HTR-8/SVneo (cell line): Measurements from ENCODE around the gene HOMER3.
"Not testable (repeated sequence)": the region's sequence is repeated elsewhere in the genome, so short reads cannot be mapped to it uniquely, and the experiment has no call there.

ENCODE experiments used
- DNase-seq: peaks from one replicate; pipeline ENCODE4 v3.0.0; 2011; ENCODE audit warnings: low spot score, mixed read lengths; ENCODE audit not compliant: insufficient read length
- FAIRE-seq: peaks from 2 replicates; lab custom pipeline; 2011; peaks lifted over from hg19 to GRCh38; lab: Jason Lieb, UNC

HOMER3 gene

DNA sequence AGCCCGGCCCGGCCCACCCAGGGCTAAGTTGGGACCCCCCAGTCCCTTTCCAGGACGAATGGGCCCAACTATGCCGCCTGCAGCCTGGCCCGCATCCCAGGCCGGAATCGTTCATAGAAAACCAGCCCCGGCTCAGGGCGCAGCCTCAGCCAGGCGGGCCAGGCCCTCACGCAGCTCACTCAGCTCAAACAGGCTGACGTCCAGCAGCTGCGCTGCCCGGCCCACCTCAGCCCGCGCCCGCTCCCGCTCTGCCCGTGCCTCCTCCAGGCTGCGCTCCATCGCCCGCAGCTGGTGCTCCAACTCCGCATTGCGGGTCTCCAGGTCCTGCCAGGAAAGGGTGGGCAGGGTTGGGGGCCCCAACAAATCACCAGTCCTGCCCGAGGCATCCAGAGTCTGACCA lies 11.7 kb downstream of the HOMER3 start:
- no peak for DNase-seq
- no peak for FAIRE-seq

DNA sequence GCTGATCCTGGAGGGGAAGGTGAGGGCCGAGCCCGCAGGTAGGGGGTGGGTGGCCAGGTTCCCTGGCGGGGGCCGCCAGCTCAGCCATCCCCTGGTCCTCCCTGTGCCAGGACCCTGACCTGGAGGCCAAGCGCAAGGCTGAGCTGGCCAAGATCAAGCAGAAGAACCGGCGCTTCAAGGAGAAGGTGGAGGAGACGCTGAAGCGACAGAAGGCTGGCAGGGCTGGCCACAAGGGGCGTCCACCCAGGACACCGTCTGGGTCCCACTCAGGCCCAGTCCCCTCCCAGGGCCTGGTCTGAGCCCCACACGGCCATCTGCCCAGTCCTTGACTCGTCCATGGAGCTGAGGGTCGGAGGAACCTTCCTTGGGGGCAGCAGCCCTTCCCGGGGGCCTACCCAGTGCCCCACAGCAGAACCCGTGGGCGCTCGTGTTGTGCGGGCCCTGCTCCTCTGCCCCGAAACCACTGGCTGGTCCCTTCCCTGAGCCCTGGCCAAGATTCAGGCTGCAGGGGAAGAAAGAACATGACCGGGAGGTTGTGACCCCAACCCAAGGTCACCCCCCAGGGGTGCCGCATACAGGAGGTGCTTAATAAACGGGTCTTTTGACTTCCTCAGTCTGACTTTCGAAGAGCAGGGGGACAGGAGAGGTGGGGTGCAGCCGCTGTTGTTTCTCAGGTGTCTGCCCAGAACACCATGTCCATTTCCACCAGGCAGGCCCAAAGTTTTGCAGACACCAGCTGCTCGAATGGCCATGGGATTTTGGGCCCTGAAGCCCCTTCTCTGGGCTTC lies 12.8 kb downstream of the HOMER3 start:
- DNase-seq = no peak
- FAIRE-seq = no peak

DNA sequence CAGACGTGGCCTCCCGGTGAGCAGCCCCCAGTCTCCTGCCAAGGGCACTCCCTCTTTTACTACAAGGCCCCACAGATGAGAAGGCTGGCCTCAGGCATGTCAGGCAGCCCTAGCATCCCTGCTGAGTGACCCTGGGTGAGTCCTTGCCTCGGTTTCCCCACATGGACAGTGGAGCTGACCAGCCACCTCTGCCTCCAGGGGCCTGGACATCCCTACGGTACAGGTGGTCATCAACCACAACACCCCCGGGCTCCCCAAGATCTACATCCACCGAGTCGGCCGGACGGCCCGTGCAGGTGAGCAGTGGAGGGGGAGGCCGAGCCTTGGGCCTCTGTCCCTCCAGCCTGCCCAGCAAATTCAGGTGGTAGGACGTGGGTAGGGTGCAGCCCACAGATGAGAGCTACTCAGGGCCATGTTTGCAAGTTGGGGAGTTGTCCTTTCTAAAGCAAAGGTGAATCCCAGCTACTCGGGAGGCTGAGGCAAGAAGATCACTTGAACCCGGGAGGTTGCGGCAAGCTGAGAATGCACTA lies 16.3 kb downstream of the HOMER3 start:
- no peak for DNase-seq
- FAIRE-seq = no peak

DNA sequence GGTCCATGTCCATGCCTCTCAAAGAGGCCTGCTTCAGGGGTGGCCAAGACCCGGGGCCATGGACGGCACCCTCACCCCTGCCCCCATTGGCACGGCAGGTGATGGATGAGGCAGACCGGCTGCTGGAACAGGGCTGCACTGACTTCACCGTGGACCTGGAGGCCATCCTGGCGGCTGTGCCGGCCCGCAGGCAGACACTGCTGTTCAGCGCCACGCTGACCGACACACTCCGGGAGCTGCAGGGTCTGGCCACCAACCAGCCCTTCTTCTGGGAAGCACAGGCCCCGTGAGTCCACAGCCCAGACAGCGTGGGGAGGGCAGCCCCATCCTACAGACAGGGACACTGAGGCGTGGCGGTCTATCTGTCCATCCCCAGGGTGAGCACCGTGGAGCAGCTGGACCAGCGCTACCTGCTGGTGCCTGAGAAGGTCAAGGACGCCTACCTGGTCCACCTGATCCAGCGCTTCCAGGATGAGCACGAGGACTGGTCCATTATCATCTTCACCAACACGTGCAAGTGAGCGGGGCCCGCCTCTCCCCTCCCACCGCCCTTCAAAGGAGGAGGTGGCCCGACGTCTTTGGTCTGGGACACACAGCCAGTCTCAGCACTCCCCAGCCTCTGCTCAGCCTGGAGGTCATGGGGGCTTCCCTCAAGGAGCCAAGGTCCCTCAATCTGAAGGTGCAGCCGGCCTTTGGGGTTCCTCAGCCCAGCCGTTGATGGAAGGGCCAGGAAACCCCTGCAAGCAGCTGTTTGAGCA lies 18.6 kb downstream of the HOMER3 start:
- FAIRE-seq (no peak), DNase-seq (no peak)

DNA sequence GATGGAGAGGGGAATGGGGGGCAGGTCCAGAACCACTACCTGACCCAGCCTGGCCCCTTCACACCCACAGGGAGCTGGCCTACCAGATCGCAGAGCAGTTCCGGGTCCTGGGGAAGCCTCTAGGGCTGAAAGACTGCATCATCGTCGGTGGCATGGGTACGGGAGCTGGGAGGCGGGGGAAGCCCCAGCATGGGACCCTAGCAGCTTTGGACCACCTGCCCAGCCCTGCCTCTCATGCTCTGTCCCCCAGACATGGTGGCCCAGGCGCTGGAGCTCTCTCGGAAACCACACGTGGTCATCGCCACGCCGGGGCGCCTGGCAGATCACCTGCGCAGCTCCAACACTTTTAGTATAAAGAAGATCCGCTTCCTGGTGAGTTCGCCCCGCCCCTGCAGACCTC lies 19.4 kb downstream of the HOMER3 start:
- FAIRE-seq (no peak), DNase-seq (no peak)

DNA sequence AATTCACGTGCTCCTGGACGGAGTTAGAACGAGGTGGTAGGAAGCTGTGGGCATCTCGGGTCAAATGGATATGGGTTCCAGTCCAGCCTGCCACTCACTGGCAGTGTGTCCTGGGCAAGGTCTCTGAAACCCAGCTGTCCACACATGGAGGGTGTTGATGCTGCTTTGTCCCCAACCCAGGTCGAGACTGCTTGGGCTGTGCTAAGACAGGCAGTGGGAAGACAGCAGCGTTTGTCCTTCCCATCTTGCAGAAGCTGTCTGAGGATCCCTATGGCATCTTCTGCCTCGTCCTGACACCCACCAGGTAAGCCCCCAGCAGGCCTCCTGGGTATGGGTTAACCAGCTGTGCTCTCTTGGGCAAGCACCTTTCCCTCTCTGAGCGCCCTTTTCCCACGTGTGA lies 20.6 kb downstream of the HOMER3 start:
- DNase-seq = no peak
- no peak for FAIRE-seq

DNA sequence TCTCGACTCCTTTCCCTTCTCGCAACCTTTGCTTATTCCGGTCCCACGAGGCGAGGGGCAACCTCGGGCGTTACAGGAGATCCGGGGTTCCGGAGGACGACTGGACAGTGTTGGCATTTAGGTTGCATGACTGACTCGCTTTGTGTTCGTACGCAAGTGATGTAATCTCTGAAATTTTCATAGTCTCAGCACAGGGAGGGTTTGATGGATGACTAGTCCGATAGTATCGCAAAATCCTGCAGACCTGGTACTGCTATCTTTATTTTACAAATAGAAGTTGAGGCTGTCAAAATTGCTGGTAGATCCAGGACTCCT lies 21.2 kb downstream of the HOMER3 start:
- DNase-seq (no peak), FAIRE-seq (no peak)

DNA sequence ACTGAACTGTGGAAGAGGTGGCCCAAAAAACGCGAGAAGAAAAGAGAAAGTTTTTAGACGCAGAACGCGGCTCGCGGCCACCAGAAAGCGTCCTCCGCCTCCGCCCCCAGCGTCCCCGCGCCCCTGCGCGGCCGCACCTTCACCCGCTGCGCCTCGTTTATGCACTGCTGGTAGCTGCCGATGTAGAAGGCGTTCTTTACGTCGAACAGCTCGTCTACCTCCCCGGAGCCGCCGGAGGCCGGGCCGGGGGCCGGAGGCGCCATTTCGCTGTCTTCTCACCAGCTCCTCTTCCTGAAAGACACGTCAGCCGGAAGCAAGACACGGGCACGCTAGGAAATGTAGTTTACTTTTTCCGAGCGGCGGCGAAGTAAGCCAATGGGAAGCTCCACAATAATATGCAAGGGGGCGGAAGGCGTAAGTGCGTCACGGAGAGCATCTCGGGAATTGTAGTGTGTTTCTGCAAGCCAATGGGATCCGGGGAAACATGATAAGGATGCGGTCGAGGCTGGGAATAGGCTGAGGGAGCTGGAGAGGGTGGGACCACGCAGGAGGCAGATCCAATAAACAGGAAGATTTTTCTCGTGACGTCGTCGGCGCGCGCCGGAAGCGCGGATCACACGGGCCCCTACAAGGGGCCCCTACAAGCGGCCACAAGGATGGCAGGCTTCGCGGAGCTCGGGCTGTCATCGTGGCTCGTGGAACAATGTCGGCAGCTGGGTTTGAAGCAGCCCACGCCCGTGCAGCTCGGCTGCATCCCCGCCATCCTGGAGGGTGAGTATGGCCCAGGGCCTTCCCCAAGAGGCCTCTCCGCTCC lies 21.7 kb downstream of the HOMER3 start, which contains the start of the genes COPE and DDX49:
Gene COPE (minus strand): TSS at position 302 of the 814 bp plus-strand sequence. CDS start 39 bp downstream, at position 263.
Gene DDX49 (plus strand): TSS at position 630 of the 814 bp plus-strand sequence. CDS start 27 bp downstream, at position 657.
- DNase-seq = peak; percentile 100
- peak; percentile 96 for FAIRE-seq

DNA sequence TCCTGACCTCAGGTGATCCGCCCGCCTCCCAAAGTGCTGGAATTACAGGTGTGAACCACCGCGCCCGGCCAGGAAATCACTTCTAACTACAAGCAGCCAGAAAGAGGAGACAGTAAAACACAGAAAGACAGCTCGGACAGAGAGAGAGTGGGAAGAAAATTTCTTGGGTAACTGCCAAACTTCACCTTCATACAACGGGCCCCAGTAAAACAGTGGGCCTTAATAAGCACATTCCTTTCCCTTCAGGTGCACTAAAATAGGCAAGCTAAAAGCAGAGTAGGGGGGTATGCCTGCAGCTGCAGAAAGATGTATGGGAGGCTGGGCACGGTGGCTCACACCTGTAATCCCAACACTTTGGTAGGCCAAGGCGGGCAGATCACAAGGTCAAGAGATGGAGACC lies 23.4 kb downstream of the HOMER3 start:
- DNase-seq, FAIRE-seq: not testable (repeated sequence)

DNA sequence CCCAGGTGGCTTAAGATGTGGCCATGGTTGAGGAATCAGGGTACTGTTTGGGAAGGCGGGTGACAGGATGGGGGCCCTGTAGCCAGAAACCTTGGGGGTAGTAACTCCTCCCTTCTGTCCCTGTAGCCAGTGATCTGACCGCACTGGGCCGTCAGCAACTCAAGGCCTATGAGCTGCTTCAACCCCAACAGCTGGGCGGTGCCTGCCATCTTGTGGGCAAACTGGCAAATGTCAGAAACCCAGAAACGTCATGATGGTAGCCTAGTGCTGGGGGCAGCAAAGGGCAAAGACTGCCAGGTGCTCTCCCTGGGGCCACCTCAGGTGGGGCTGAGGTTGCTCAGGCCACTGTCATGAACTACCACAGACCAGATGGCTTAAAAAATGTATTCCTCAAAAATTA lies 25.4 kb downstream of the HOMER3 start:
- FAIRE-seq (no peak), DNase-seq (peak; percentile 65)

DNA sequence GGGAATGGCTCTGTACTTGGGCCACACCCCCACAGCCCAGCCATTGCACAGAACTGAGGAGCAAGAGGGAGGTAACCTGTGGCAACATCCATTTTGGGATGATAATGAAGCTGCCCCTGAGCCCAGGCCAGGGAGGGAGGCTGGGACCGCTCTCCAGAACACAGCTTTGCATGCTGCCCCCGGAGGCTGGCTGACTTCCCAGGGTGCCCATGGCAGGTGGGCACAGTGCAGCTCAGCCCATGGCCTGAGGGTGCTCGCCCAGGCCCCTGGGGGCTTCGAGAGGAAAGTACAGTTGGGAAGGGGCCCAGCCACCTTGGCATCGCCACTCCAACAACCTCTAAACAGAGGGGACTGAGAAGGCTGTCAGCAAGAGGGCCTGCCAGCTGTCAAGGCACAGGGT lies 27.6 kb downstream of the HOMER3 start:
- no peak for FAIRE-seq
- no peak for DNase-seq

DNA sequence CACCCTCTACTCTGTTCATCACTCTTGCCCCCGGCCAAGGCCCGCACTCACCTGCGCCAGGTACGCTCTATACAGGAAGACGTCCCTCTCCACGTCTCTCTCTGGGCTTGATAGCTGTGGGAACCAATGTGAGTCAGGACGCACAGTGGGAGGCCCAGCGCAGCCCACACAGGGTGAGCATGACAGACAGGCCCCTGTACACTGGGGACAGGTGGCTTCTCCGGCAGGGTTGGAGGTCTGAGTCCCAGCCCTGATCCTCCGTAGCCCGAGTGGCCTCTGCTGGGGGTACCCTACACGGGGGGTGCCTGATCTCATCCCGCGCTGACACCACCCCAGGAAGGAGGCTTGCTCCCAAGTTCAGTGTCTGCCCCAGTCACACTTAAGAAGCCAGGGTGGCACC lies 28.1 kb downstream of the HOMER3 start:
- no peak for FAIRE-seq
- DNase-seq = no peak

DNA sequence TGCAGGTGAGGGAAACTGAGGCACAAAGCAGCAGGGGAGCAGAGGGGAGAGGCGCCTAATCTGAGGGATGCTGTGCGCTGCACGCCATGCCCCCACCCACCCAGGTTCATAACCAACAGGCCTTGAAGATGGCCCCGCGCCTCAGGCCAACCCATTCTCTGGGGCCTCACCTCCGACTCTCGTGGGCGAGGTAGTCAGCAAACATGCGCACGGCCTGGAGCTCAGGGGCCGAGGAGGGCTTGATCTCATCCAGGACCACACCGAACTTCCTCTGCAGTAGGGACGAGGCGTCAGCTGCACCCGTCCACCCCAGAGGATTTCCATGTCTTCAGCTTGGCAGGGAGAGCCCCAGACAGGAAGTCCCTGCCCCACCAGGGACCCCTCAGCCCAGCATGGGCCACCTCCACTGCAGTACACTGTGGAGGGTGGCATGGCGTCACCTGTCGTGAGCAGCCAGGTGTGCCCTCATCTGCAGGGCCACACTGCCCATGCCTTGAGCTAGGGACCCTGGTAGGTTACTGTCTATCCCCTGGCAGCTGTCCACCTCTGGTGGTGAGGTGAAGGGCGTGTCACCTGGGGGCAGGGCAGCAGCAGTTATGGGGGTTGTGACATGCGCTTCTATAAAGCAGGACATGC lies 30.1 kb downstream of the HOMER3 start:
- no peak for DNase-seq
- no peak for FAIRE-seq

DNA sequence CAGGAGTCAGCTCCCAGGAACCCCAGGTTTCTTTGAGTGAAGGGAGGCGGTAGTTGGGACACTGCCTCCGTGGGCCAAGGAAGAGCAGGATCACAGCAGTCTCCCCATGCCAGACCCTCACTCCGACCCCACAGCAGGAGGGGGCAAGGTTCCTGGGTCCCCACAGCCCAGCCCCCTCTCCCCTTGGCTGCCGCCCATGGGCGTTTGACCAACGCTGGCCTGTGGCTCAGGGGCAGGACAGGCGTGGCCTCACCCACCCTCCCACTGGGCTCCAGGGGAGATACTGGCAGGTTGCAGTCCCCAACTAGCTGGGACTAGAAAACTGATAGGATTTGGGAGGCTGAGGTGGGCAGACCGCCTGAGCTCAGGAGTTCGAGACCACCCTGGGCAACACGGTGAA lies 31.0 kb downstream of the HOMER3 start:
- DNase-seq = no peak
- no peak for FAIRE-seq

DNA sequence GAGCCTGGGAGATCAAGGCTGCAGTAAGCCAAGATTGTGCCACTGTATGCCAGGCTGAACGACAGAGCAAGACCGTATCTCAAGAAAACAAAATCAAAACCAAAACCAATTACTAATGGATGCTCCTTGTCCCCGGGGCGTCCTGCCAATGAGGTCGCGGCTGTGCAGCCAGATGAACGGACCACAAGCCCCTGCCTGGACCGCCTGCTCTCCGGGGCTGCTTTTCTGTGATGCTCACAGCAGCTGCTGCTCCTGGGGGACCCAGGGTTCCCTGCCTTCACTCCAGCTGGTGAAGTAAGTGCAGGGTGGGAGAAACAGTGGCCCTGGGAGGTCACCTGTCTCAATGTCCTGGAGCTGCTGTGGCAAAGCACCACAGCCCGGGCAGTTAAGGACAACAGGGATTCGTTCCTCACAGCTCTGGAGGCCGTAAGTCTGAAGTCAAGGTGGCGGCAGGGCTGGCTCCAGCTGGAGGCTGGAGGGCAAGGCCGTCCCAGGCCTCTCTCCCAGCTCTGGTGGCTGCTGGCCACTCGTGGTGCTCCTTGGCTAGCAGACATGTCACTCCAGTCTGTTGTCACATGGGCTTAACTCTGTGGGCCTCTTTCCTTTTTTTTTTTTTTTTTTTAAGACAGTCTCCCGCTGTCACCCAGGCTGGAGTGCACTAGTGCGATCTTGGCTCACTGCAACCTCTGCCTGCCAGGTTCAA lies 31.9 kb downstream of the HOMER3 start:
- DNase-seq = no peak
- no peak for FAIRE-seq

DNA sequence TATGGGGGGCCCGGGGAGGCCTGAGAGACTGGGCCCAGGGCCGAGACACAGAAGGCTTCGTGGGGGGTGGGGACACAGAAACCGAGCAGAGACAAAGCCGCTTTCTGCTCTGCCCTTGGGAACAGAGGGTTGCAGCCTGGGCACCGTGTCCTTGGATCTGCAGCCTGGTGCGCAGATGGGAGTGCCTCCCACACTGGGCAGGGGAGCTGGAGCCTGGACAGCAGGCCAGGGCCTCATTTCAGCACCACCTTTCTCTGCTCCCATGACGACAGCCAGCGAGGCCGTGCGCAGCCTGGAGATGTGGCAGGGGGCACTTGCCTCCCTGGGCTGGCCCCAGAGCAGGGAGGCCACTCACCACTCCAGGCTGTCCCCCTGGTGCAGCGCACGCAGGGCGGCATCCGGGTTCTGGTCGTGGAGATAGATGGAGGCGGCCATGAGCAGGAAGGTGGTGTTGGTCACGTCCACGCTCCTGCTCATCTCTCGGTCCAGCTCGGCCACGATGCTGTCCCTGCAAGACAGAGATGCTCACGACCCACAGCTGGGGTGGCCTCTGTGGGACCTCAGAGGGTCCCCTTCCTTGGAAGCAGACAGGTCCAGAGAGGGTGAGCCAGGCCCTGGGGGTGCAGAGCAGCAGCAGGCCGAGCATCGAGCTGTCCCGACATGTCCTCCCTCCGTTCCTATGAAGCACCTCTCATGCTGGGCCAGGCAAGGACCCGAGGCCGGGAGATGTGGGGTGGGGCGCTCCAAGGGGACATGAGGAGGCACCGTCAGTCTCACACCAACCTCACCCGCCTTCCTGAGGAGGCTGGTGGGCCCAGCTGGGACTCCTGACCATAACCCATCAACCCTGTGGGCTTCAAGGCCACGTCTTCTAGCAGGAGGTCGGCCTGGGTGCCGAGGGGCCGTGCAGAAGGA lies 34.2 kb downstream of the HOMER3 start:
- FAIRE-seq = no peak
- no peak for DNase-seq

DNA sequence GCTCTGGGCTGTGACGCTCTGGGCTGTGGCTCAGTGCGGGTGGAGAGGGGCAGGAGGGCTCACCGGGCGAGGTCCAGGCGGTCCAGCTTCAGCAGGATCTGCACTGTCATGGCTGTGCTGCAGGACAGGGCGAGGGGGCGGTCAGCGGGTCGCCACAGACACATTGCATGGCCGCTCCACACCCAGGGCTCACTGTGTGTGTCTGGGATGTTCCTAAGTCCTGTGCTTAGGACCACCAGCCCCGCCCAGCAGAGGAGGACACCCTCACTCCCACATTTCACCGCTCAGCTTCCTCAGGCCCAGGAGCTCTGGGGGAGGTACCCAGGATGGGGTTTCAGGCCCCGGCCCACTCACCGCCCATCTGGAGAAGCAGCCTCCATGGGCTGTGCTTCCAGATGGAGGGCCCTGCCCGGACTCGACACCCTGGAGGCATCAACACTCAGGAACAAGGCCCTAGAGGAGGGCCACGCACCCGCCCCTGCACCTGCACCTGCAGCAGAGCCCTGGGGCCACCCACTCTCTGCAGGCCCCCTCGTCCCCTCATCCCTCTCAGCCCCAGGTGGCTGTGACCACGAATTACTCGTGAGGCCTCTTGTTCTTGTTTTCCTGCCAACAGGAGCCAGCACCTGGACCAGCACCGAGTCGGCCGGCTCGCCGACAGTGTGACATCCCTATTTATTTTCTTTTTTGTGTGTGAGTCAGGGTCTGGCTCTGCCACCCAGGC lies 35.3 kb downstream of the HOMER3 start:
- DNase-seq = no peak
- FAIRE-seq = no peak

DNA sequence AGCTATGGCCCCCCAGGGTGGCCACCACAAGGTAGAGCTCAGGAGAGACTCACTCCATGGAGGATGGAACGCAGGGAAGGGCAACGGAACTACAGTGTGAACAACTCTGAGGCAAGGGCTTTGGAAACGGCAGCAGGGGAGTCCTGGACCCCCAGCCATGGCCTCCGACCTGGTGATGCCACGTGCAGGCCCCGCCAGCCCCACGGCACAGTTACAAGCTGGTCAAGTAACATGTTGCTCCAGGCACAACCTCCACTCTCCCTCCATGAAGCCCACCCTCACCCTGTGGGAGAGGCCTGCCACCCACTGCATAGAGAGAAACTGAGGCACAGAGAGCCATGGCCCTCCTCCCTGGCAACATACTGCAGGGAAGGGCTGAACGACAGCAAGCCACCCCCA lies 36.0 kb downstream of the HOMER3 start:
- FAIRE-seq (no peak), DNase-seq (no peak)
